Fibroblast of lung (primary cell): ENCODE measurements around the gene HNRNPLL. TPM values are rescaled to one million over a fixed set of nuclear protein-coding genes. Genes with fewer than 3 reads are reported as not detected.
A peak's percentile ranks its signal among the peaks of the same experiment; 100 is the strongest.

ENCODE experiments used
- DNase-seq, 2 donors: peaks; one replicate each; pipeline versions ENCODE4 v3.0.0 to v3.0.0-alpha.2; 2010; ENCODE audit warnings: low read depth in 2 of 2
- H2AFZ ChIP-seq: 2 replicates; pipeline ENCODE4 v1.5.1; 2012; ENCODE audit warnings: low read length, control low read depth, inconsistent platforms
- H3K27ac ChIP-seq: 2 replicates; pipeline ENCODE4 v1.5.1; 2011; ENCODE audit warnings: low read length, control low read depth; ENCODE audit not compliant: insufficient read depth
- H3K27me3 ChIP-seq: 2 replicates; pipeline ENCODE4 v1.5.1; 2011; ENCODE audit warnings: mild to moderate bottlenecking, low read length; ENCODE audit not compliant: control insufficient read depth, insufficient read depth
- H3K36me3 ChIP-seq: 2 replicates; pipeline ENCODE4 v1.5.1; 2011; ENCODE audit warnings: low read length; ENCODE audit not compliant: control insufficient read depth, insufficient read depth
- H3K4me1 ChIP-seq: 2 replicates; pipeline ENCODE4 v1.5.1; 2011; ENCODE audit warnings: low read length; ENCODE audit not compliant: control insufficient read depth, insufficient read depth; ENCODE audit errors: extremely low read depth
- H3K4me2 ChIP-seq: 2 replicates; pipeline ENCODE4 v1.5.1; 2011; ENCODE audit warnings: low read length, control low read depth; ENCODE audit not compliant: insufficient read depth; ENCODE audit errors: extremely low read depth
- H3K4me3 ChIP-seq, 4 experiments: fragments of 200-600 bp in 1 of 4; sonication (generic) in 1 of 4; replicated peaks in 1 of 4; 2 replicates each; pipeline ENCODE4 v1.5.1; 2011 to 2016; ENCODE audit warnings: low read length in 4 of 4, low read depth in 3 of 4, mild to moderate bottlenecking in 3 of 4, control low read depth in 2 of 4, inconsistent platforms in 1 of 4, mixed read lengths in 1 of 4; ENCODE audit not compliant: insufficient read depth in 1 of 4; ENCODE audit errors: control extremely low read depth in 1 of 4
- H3K79me2 ChIP-seq: 2 replicates; pipeline ENCODE4 v1.5.1; 2012; ENCODE audit warnings: mild to moderate bottlenecking, low read length, inconsistent platforms; ENCODE audit not compliant: control insufficient read depth, insufficient read depth
- H3K9ac ChIP-seq: 2 replicates; pipeline ENCODE4 v1.5.1; 2011; ENCODE audit warnings: mild to moderate bottlenecking, low read length, control low read depth; ENCODE audit not compliant: insufficient read depth
- H3K9me3 ChIP-seq: 2 replicates; pipeline ENCODE4 v1.5.1; 2012; ENCODE audit warnings: low read depth, low read length; ENCODE audit not compliant: control insufficient read depth, insufficient read depth
- H4K20me1 ChIP-seq: 2 replicates; pipeline ENCODE4 v1.5.1; 2011; ENCODE audit warnings: low read length; ENCODE audit not compliant: control insufficient read depth, insufficient read depth; ENCODE audit errors: extremely low read depth
- CTCF ChIP-seq, 2 donors: IDR thresholded peaks in 1 of 2; conservative IDR thresholded peaks in 1 of 2; 1 replicate in 1 of 2; 2 replicates in 1 of 2; pipeline ENCODE4 v1.5.1; 2011 to 2012; ENCODE audit warnings: low read length in 2 of 2, control low read depth in 1 of 2, inconsistent platforms in 1 of 2, low read depth in 1 of 2, mild to moderate bottlenecking in 1 of 2
- EZH2 ChIP-seq: IDR thresholded peaks from 2 replicates; pipeline ENCODE4 v1.5.1; 2012; ENCODE audit warnings: low read length, control low read depth, mild to moderate bottlenecking; ENCODE audit errors: missing control alignments
- polyA plus RNA-seq, 2 donors: library from polyadenylated mRNA; depleted of rRNA in 1 of 2; stranded (reverse) in 1 of 2; unstranded in 1 of 2; fragments of >200 nt; gene quantifications; 2 replicates each; pipeline ENCODE4 v1.2.1, GENCODE V29; 2011 to 2012; ENCODE audit warnings: missing spikeins in 1 of 2
- total RNA-seq: library from RNA; depleted of rRNA; stranded (reverse); fragments of >200 nt; gene quantifications from 2 replicates; pipeline ENCODE4 v1.2.1, GENCODE V29; 2014

The HNRNPLL gene
- total and polyA plus RNA-seq, 2 donors (not counting 1 experiment from before 2014, with no cell fraction given), result 36.4 to 51.4 TPM

GRCh38 chr2:38617301-38617700, 14.6 kb upstream of the HNRNPLL start:
- no peak overlapping the region for H3K9ac ChIP-seq
- H3K4me1 ChIP-seq, result peaks cover 3% of the 10 kb centered on the region
- H3K4me2 ChIP-seq, result no peak overlapping the region
- no peak overlapping the region for H3K4me3 ChIP-seq
- H3K9me3 ChIP-seq, result no peaks in the 10 kb centered on the region
- no peaks in the 10 kb centered on the region for H4K20me1 ChIP-seq
- no peaks in the 10 kb centered on the region for H3K27me3 ChIP-seq
- no peaks in the 10 kb centered on the region for H3K36me3 ChIP-seq
- no peak overlapping the region for H3K27ac ChIP-seq
- no peak for TF ChIP-seq CTCF (conservative IDR thresholded peaks at IDR 0.05 in 1 of 2, IDR thresholded peaks at IDR 0.05 in 1 of 2; ENCODE audit: low read depth in 1 of 2, low read length in 2 of 2)
- no peak overlapping the region for H2AFZ ChIP-seq
- DNase-seq, result no peak
- no peaks in the 10 kb centered on the region for H3K79me2 ChIP-seq

GRCh38 chr2:38615237-38615636, 12.5 kb upstream of the HNRNPLL start:
- no peak overlapping the region for H3K27ac ChIP-seq
- H4K20me1 ChIP-seq, result no peaks in the 10 kb centered on the region
- no peak overlapping the region for H3K9ac ChIP-seq
- H2AFZ ChIP-seq, result no peak overlapping the region
- H3K4me1 ChIP-seq, result peaks cover 3% of the 10 kb centered on the region
- H3K79me2 ChIP-seq, result no peaks in the 10 kb centered on the region
- DNase-seq, result peak; percentile 59 to 79
- H3K9me3 ChIP-seq, result no peaks in the 10 kb centered on the region
- TF ChIP-seq EZH2 (no peak), CTCF (conservative IDR thresholded peaks at IDR 0.05 in 1 of 2, IDR thresholded peaks at IDR 0.05 in 1 of 2; ENCODE audit: low read depth in 1 of 2, low read length in 2 of 2) (no peak)
- H3K4me3 ChIP-seq, result no peak overlapping the region
- H3K4me2 ChIP-seq, result no peak overlapping the region
- no peaks in the 10 kb centered on the region for H3K27me3 ChIP-seq
- H3K36me3 ChIP-seq, result no peaks in the 10 kb centered on the region

- Histone ChIP-seq H3K4me3 (no peak overlapping the region), H3K79me2 (no peaks in the 10 kb centered on the region), H3K9ac (no peak overlapping the region), H3K27ac (no peak overlapping the region), H3K9me3 (no peaks in the 10 kb centered on the region), H2AFZ (no peak overlapping the region), H3K36me3 (no peaks in the 10 kb centered on the region), H3K4me1 (no peaks in the 10 kb centered on the region), H4K20me1 (no peaks in the 10 kb centered on the region), H3K27me3 (no peaks in the 10 kb centered on the region), H3K4me2 (no peak overlapping the region)
- no peak for TF ChIP-seq CTCF (conservative IDR thresholded peaks at IDR 0.05 in 1 of 2, IDR thresholded peaks at IDR 0.05 in 1 of 2; ENCODE audit: low read depth in 1 of 2, low read length in 2 of 2)
- no peak for TF ChIP-seq EZH2
- no peak for DNase-seq
These were observed 11.1 kb upstream of the HNRNPLL start for GRCh38 chr2:38613849-38614213.
